A549 (cell line): ENCODE measurements around the gene CBFA2T3. TPM values are rescaled to one million over a fixed set of nuclear protein-coding genes. Genes with fewer than 3 reads are reported as not detected.

ENCODE experiments used
- ATAC-seq, 2 experiments: fragments of 200-7000 bp in 1 of 2; fragments of >200 bp in 1 of 2; cut with Nextera tagmentation in 1 of 2; cut with Tn5 transposase in 1 of 2; 3 replicates each; pipeline versions ENCODE4 v1.8.0 to v1.9.1; 2018 to 2020; ENCODE audit warnings: mild to moderate bottlenecking in 1 of 2, moderate library complexity in 1 of 2
- CTCF ChIA-PET: fragments of 300-600 bp; sonication (Branson Sonifier 250); formaldehyde crosslinking; extraction: SDS; loops from one replicate; lab custom pipeline; 2021; ENCODE audit warnings: antibody characterized with exemption, inconsistent platforms; lab: Yijun Ruan, JAX
- POLR2A ChIA-PET: fragments of 350-600 bp; formaldehyde crosslinking; extraction: SDS; loops from one replicate; lab custom pipeline; 2021; ENCODE audit warnings: antibody characterized with exemption, inconsistent platforms; lab: Yijun Ruan, JAX
- DNase-seq, 2 experiments: peaks; one replicate each; pipeline versions ENCODE4 v3.0.0 to v3.0.0-alpha.2; 2011 to 2016; ENCODE audit warnings: low read depth in 1 of 2, low spot score in 1 of 2
- FAIRE-seq: peaks from 2 replicates; lab custom pipeline; 2011; peaks lifted over from hg19 to GRCh38; lab: Jason Lieb, UNC
- H3K27ac ChIP-seq, 2 experiments: fragments of >200 bp; sonication (Bioruptor Twin); formaldehyde crosslinking; 3 replicates each; pipeline ENCODE4 v1.5.1; 2016 to 2017
- H3K4me1 ChIP-seq: fragments of >200 bp; sonication (Bioruptor Twin); formaldehyde crosslinking; 3 replicates; pipeline ENCODE4 v1.6.1; 2016
- H3K4me2 ChIP-seq: fragments of >200 bp; sonication (Bioruptor Twin); formaldehyde crosslinking; 3 replicates; pipeline ENCODE4 v1.6.1; 2016
- H3K4me3 ChIP-seq: fragments of >200 bp; sonication (Bioruptor Twin); formaldehyde crosslinking; 3 replicates; pipeline ENCODE4 v1.5.1; 2016
- H3K9me3 ChIP-seq: fragments of >200 bp; sonication (Bioruptor Twin); formaldehyde crosslinking; 3 replicates; pipeline ENCODE4 v1.6.1; 2016
- CEBPB ChIP-seq, 2 experiments: fragments of >200 bp in 1 of 2; sonication (Bioruptor Twin) in 1 of 2; formaldehyde crosslinking in 1 of 2; IDR thresholded peaks; 2 replicates each; pipeline ENCODE4 v1.6.1; 2012 to 2016
- EHMT2 ChIP-seq: fragments of 200-600 bp; sonication (generic); IDR thresholded peaks from 2 replicates; pipeline ENCODE4 v1.6.1; 2016; ENCODE audit warnings: antibody characterized with exemption, low read depth, mild to moderate bottlenecking, moderate library complexity
- EP300 ChIP-seq, 2 experiments: fragments of >200 bp; sonication (Bioruptor Twin); formaldehyde crosslinking; IDR thresholded peaks; 2 replicates in 1 of 2; 3 replicates in 1 of 2; pipeline ENCODE4 v1.6.1; 2016 to 2017
- FOSB ChIP-seq: fragments of 250-450 bp; sonication (Bioruptor Pico); IDR thresholded peaks from 2 replicates; pipeline ENCODE4 v1.5.0; 2020; ENCODE audit warnings: mild to moderate bottlenecking, moderate library complexity
- FOSL2 ChIP-seq, 2 experiments: fragments of 450-650 bp in 1 of 2; fragments of >200 bp in 1 of 2; sonication (Bioruptor Twin) in 1 of 2; formaldehyde crosslinking; IDR thresholded peaks; 2 replicates each; pipeline versions ENCODE4 v1.5.0 to v1.6.1; 2016 to 2020; ENCODE audit warnings: mild to moderate bottlenecking in 1 of 2, moderate library complexity in 1 of 2
- FOXS1 ChIP-seq: fragments of 250-450 bp; sonication (Bioruptor Pico); IDR thresholded peaks from 2 replicates; pipeline ENCODE4 v1.5.0; 2020; ENCODE audit warnings: mild to moderate bottlenecking, moderate library complexity
- NR3C1 ChIP-seq: fragments of >200 bp; sonication (Bioruptor Twin); formaldehyde crosslinking; IDR thresholded peaks from 3 replicates; pipeline ENCODE4 v1.6.1; 2017
- POLR2A ChIP-seq: IDR thresholded peaks from 2 replicates; pipeline ENCODE4 v1.6.1; 2012; ENCODE audit warnings: mild to moderate bottlenecking, low read length
- RNF2 ChIP-seq: fragments of 200-600 bp; sonication (generic); IDR thresholded peaks from 2 replicates; pipeline ENCODE4 v1.6.1; 2016; ENCODE audit warnings: low read depth, mild to moderate bottlenecking, antibody characterized with exemption, moderate library complexity, borderline replicate concordance
- SMC3 ChIP-seq: fragments of >200 bp; sonication (Bioruptor Twin); formaldehyde crosslinking; IDR thresholded peaks from 3 replicates; pipeline ENCODE4 v1.6.1; 2018; ENCODE audit warnings: inconsistent platforms
- SREBF2 ChIP-seq: fragments of 450-650 bp; IDR thresholded peaks from 2 replicates; pipeline ENCODE4 v1.6.1; 2014; ENCODE audit warnings: mild to moderate bottlenecking, moderate library complexity
- ZC3H11A ChIP-seq: fragments of 450-650 bp; IDR thresholded peaks from 2 replicates; pipeline ENCODE4 v1.6.1; 2014; ENCODE audit warnings: antibody characterized with exemption, mild to moderate bottlenecking
- ZSCAN20 ChIP-seq: fragments of 250-450 bp; sonication (Bioruptor Pico); IDR thresholded peaks from 2 replicates; pipeline ENCODE4 v1.8.0; 2022; ENCODE audit warnings: mild to moderate bottlenecking, moderate library complexity
- WGBS: methylation state at CpG from one replicate; pipeline ENCODE4 v1.1.6; 2017; ENCODE audit errors: missing lambda C conversion rate; 5-methylcytosine and 5-hydroxymethylcytosine counted together
- polyA plus RNA-seq, 4 experiments: library from polyadenylated mRNA; depleted of rRNA in 3 of 4; stranded (reverse); fragments of >200 nt; fragmentation: RNase III in 1 of 4; extraction: RNeasy Plus Mini Kit Qiagen cat#74134 plus additional on column Dnase treatment in 1 of 4; gene quantifications; 2 replicates in 3 of 4; 3 replicates in 1 of 4; pipeline ENCODE4 v1.2.3, GENCODE V29; 2011 to 2017
- TF ChIP-seq, protein P1 (sequence below): fragments of 450-650 bp; IDR thresholded peaks from 2 replicates; pipeline ENCODE4 v1.6.1; 2014; ENCODE audit warnings: antibody characterized with exemption
- TF ChIP-seq, protein P2 (sequence below): fragments of >200 bp; sonication (Bioruptor Twin); formaldehyde crosslinking; IDR thresholded peaks from 2 replicates; pipeline ENCODE4 v1.6.1; 2016
- TF ChIP-seq, protein P3 (sequence below): fragments of 250-450 bp; sonication (Bioruptor Pico); IDR thresholded peaks from 2 replicates; pipeline ENCODE4 v1.5.0; 2021; ENCODE audit warnings: mild to moderate bottlenecking, moderate library complexity, borderline replicate concordance

Gene CBFA2T3
- polyA plus RNA-seq, 2 of the 4 experiments (the other 2 are of a cell fraction): 0.08 TPM; not detected in 1

DNA sequence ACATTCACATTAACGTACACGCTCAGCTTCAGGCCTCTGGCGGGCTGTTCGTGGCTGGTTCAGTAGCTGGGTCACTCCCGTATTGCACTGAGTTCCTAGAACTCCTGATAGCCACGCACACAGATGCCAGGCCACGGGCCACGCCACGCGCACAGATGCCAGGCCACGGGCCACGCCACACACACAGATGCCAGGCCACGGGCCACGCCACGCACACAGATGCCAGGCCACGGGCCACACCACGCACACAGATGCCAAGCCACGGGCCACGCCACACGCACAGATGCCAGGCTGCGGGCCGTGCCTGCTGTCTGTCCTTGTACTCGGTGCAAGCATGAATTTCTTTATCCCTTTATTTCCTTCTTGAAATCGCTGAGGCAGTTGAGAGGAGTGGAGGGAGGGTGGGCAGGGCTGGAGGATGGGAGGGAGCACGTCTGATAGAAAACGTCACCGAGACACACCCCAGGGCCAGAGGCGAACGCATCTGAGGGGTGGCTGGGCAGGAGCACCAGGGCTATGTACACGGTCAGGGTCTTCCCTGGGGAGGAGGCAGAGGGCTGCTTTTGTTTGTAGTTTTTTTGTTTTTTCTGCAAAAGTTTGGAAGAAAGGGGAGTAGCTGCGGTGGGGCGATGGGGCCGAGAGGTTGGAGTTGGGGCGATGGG lies 101.9 kb downstream of the CBFA2T3 start:
- no peak overlapping the region for H3K4me2 ChIP-seq
- H3K9me3 ChIP-seq: no peaks in the 10 kb centered on the region
- ATAC-seq: no peak
- FAIRE-seq: no peak
- H3K27ac ChIP-seq: no peak overlapping the region
- DNase-seq: no peak
- no peak overlapping the region for H3K4me3 ChIP-seq
- TF ChIP-seq CEBPB (IDR thresholded peaks at IDR 0.05) (no peak), FOXS1 (CRISPR knock-in tag) (no peak), ZC3H11A (no peak), EHMT2 (no peak), EP300 (IDR thresholded peaks at IDR 0.05) (no peak), NR3C1 (no peak)
- TF ChIP-seq, protein P1, sequence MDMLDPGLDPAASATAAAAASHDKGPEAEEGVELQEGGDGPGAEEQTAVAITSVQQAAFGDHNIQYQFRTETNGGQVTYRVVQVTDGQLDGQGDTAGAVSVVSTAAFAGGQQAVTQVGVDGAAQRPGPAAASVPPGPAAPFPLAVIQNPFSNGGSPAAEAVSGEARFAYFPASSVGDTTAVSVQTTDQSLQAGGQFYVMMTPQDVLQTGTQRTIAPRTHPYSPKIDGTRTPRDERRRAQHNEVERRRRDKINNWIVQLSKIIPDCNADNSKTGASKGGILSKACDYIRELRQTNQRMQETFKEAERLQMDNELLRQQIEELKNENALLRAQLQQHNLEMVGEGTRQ: no peak
- no peaks in the 10 kb centered on the region for H3K4me1 ChIP-seq
- CTCF ChIA-PET: interaction anchor here (1.5 kb wide), 1 partner anchor 59 kb away, joined by 4 read pairs; no protein-coding TSS in a partner anchor
- WGBS: 74% methylated on average over 21 of the region's 34 CpGs
- POLR2A ChIA-PET: no interaction called here

DNA sequence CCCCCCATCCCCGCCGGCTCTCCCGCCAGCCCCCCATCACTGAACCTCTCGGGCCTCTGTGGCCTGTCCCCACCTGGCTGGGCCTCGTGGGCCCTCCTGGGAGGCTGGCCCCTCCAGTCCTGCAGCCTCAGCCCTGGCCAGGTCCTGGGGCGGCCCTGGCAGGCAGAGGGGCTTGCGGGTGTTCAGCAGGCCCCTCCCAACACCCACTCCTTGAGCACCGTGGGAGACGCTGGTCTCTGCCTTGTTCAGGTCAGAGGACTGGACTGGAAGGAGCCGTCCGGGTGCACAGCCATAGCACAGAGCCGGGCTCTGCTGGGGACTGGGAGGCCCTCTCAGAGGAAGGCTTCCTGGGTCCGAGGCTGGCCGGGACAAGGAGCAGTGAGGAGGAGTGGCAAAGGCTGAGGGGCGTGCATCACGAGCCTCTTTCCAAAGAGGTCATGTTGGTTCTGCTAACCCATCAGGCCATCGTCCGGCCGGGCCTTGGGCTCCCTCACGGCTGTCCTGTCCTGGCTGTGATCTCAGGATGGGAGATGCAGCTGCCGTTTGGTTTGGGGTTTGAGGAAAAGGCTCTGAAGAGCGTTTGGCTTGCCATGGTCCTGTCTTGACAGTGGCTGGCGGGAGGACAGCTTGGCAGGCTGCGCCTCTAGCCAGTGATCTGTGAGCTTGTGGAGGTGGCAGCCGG lies 104.2 kb downstream of the CBFA2T3 start:
- H3K4me2 ChIP-seq: no peak overlapping the region
- ChIA-PET CTCF (interaction anchor here (1.4 kb wide), 1 partner anchor 15 kb away, joined by 4 read pairs; no protein-coding TSS in a partner anchor), POLR2A (no interaction called here)
- H3K4me1 ChIP-seq: no peaks in the 10 kb centered on the region
- H3K4me3 ChIP-seq: no peak overlapping the region
- TF ChIP-seq SMC3 (no peak), EP300 (IDR thresholded peaks at IDR 0.05) (no peak), FOSB (CRISPR knock-in tag) (no peak), ZSCAN20 (CRISPR knock-in tag) (no peak), POLR2A (no peak)
- TF ChIP-seq, protein P2, sequence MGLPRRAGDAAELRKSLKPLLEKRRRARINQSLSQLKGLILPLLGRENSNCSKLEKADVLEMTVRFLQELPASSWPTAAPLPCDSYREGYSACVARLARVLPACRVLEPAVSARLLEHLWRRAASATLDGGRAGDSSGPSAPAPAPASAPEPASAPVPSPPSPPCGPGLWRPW: no peak
- TF ChIP-seq, protein P3, sequence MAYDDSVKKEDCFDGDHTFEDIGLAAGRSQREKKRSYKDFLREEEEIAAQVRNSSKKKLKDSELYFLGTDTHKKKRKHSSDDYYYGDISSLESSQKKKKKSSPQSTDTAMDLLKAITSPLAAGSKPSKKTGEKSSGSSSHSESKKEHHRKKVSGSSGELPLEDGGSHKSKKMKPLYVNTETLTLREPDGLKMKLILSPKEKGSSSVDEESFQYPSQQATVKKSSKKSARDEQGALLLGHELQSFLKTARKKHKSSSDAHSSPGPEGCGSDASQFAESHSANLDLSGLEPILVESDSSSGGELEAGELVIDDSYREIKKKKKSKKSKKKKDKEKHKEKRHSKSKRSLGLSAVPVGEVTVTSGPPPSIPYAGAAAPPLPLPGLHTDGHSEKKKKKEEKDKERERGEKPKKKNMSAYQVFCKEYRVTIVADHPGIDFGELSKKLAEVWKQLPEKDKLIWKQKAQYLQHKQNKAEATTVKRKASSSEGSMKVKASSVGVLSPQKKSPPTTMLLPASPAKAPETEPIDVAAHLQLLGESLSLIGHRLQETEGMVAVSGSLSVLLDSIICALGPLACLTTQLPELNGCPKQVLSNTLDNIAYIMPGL: no peak
- no peaks in the 10 kb centered on the region for H3K9me3 ChIP-seq
- no peak overlapping the region for H3K27ac ChIP-seq
- FAIRE-seq: no peak
- peak in 1 of 2 experiments; percentile 19; a peak in 1 of 6 replicates for ATAC-seq
- WGBS: 59% methylated on average over 20 of the region's 25 CpGs
- DNase-seq: no peak

DNA sequence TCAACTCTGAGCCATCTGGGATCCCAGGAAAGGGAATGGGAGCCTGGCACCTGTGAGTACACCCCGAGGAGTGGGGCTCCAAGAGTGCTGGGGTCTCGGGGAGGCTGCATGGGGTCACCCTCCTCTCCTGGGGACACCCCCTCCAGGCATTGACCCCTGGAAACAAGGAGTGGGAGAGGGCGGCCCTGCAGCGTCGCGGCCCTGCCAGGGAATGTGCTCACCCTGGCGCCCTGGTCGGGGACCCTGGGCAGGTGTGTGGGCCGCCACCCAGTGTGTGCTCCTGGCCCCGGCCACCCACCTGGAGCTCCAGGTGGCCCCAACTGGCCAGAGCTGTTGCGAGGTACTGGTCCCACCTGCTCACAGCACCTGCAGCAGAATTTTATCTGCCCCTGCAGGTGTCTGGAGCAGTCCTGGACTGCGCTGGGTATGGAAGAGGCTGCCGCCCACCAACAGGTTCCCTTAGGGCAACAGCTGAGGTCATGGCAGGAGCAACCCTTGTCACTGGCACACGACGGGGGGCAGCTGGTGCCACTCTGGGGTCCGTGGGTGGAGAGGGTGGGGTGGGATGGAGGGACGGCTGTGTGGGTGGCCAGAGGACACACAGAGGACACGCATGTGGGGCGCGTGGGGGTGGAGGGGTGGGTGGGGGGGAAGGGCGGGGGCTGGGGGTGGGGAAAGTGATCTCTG lies 105.1 kb downstream of the CBFA2T3 start:
- POLR2A ChIA-PET: no interaction called here
- H3K27ac ChIP-seq: no peak overlapping the region
- TF ChIP-seq FOSL2 (IDR thresholded peaks at IDR 0.05) (no peak), FOSL2 (CRISPR knock-in tag; IDR thresholded peaks at IDR 0.05) (no peak), ZC3H11A (no peak), SREBF2 (no peak), RNF2 (no peak)
- TF ChIP-seq, all 56 proteins: peak for 0
- CTCF ChIA-PET: no interaction called here
- Histone ChIP-seq H3K9me3 (no peaks in the 10 kb centered on the region), H3K4me3 (no peak overlapping the region), H3K4me1 (no peaks in the 10 kb centered on the region), H3K4me2 (no peak overlapping the region)
- WGBS: 61% methylated on average over 4 of the region's 21 CpGs
- FAIRE-seq (no peak), DNase-seq (no peak), ATAC-seq (no peak)
